GM23248 (cell line): Measurements from ENCODE around the gene FAM171A1. TPM values are rescaled to one million over a fixed set of nuclear protein-coding genes. Genes with fewer than 3 reads are reported as not detected.
"Not testable (repeated sequence)": the region's sequence is repeated elsewhere in the genome, so short reads cannot be mapped to it uniquely, and the experiment has no call there.

Experiments
- DNase-seq: peaks from one replicate; pipeline ENCODE4 v3.0.0-alpha.2; 2015
- H2AFZ ChIP-seq: fragments of 200-600 bp; sonication (generic); 2 replicates; pipeline ENCODE4 v1.6.1; 2016; ENCODE audit warnings: antibody characterized with exemption
- H3F3A ChIP-seq: fragments of 200-600 bp; sonication (generic); 2 replicates; pipeline ENCODE4 v1.6.1; 2016; ENCODE audit warnings: mild to moderate bottlenecking, antibody characterized with exemption, mixed run types; ENCODE audit not compliant: insufficient read depth
- H3K27ac ChIP-seq: fragments of 200-600 bp; sonication (generic); 2 replicates; pipeline ENCODE4 v1.5.1; 2016; ENCODE audit warnings: mild to moderate bottlenecking
- H3K27me3 ChIP-seq: fragments of 200-600 bp; sonication (generic); replicated peaks from 2 replicates; pipeline ENCODE4 v1.6.1; 2016; ENCODE audit warnings: mild to moderate bottlenecking; ENCODE audit not compliant: insufficient read depth
- H3K36me3 ChIP-seq: fragments of 200-600 bp; sonication (generic); 2 replicates; pipeline ENCODE4 v1.6.1; 2016; ENCODE audit warnings: low read depth, mild to moderate bottlenecking
- H3K4me1 ChIP-seq: fragments of 200-600 bp; sonication (generic); 2 replicates; pipeline ENCODE4 v1.6.1; 2016; ENCODE audit warnings: mild to moderate bottlenecking; ENCODE audit not compliant: insufficient read depth
- H3K4me2 ChIP-seq: fragments of 200-600 bp; sonication (generic); one replicate; pipeline ENCODE4 v1.6.1; 2016; ENCODE audit warnings: mild to moderate bottlenecking; ENCODE audit not compliant: unreplicated experiment
- H3K4me3 ChIP-seq: fragments of 200-600 bp; sonication (generic); 2 replicates; pipeline ENCODE4 v1.5.1; 2016; ENCODE audit warnings: mild to moderate bottlenecking
- H3K79me2 ChIP-seq: fragments of 200-600 bp; sonication (generic); 2 replicates; pipeline ENCODE4 v1.6.1; 2016; ENCODE audit warnings: mild to moderate bottlenecking; ENCODE audit not compliant: insufficient read depth
- H3K9ac ChIP-seq: fragments of 200-600 bp; sonication (generic); 2 replicates; pipeline ENCODE4 v1.6.1; 2016; ENCODE audit warnings: mild to moderate bottlenecking
- H3K9me2 ChIP-seq: fragments of 200-600 bp; sonication (generic); 2 replicates; pipeline ENCODE4 v1.6.1; 2016; ENCODE audit warnings: mixed run types, mild to moderate bottlenecking, moderate library complexity; ENCODE audit not compliant: insufficient read depth
- H3K9me3 ChIP-seq: fragments of 200-600 bp; sonication (generic); one replicate; pipeline ENCODE4 v1.6.1; 2017; ENCODE audit warnings: low read depth
- H4K20me1 ChIP-seq: fragments of 200-600 bp; sonication (generic); 2 replicates; pipeline ENCODE4 v1.6.0; 2016; ENCODE audit not compliant: insufficient read depth
- EZH2 ChIP-seq: fragments of 200-600 bp; sonication (generic); IDR thresholded peaks from 2 replicates; pipeline ENCODE4 v1.6.1; 2018; ENCODE audit warnings: antibody characterized with exemption, mild to moderate bottlenecking; ENCODE audit not compliant: insufficient read depth, poor library complexity, severe bottlenecking
- EZH2phosphoT487 ChIP-seq: fragments of 200-600 bp; sonication (generic); IDR thresholded peaks from 2 replicates; pipeline ENCODE4 v1.6.1; 2018; ENCODE audit warnings: antibody characterized with exemption, moderate library complexity, mild to moderate bottlenecking, low read depth; ENCODE audit not compliant: insufficient read depth
- WGBS, 2 experiments: methylation state at CpG; one replicate each; pipeline ENCODE4 v1.1.6; 2015 to 2017; ENCODE audit warnings: low lambda C conversion rate in 2 of 2, low coverage in 1 of 2; ENCODE audit errors: missing lambda C conversion rate in 2 of 2; 5-methylcytosine and 5-hydroxymethylcytosine counted together
- in situ Hi-C: fragments of 300-500 bp; cut with MboI; formaldehyde crosslinking; loops from 2 replicates; pipeline ENCODE4 v1.15.0; 2020
- polyA plus RNA-seq: library from polyadenylated mRNA; unstranded; fragments of >200 nt; fragmentation: Nextera tagmentation; extraction: Ambion mirVana; gene quantifications from 2 replicates; pipeline ENCODE4 v1.2.1, GENCODE V29; 2016
- total RNA-seq: library from RNA; depleted of rRNA; stranded (reverse); fragments of >200 nt; shearing (Covaris generic); gene quantifications from 2 replicates; pipeline ENCODE4 v1.2.3, GENCODE V29; 2014

Gene FAM171A1
- total and polyA plus RNA-seq, 2 experiments from 2014 or later, result 11.2 to 25.2 TPM

GRCh38 chr10:15336211-15336610 is 34.9 kb downstream of the FAM171A1 start:
- WGBS, 2 experiments, result 53 to 60% methylated on average over 4 of the region's 4 CpGs
- Histone ChIP-seq H4K20me1 (no peaks in the 10 kb centered on the region), H3K9ac (no peak overlapping the region), H3K79me2 (peaks cover 81% of the 10 kb centered on the region), H3K9me2 (no peaks in the 10 kb centered on the region), H3K4me2 (no peak overlapping the region), H3K4me3 (no peak overlapping the region), H2AFZ (no peak overlapping the region), H3K36me3 (no peaks in the 10 kb centered on the region), H3K9me3 (no peaks in the 10 kb centered on the region), H3K27ac (no peak overlapping the region), H3K4me1 (0 out of 2 replicates have a peak, but pooled peaks cover 3% of the 10 kb centered on the region), H3F3A (no peaks in the 10 kb centered on the region; the same call in 1 of the 2 replicates), H3K27me3 (no peaks in the 10 kb centered on the region)
- no peak for DNase-seq
- TF ChIP-seq EZH2 (no peak), EZH2phosphoT487 (no peak)
- in situ Hi-C loops, result no loop called here

GRCh38 chr10:15335508-15335907 is 35.6 kb downstream of the FAM171A1 start:
- H3K9me2 ChIP-seq, result no peaks in the 10 kb centered on the region
- no peaks in the 10 kb centered on the region for H3K9me3 ChIP-seq
- H3K4me3 ChIP-seq, result no peak overlapping the region
- no peaks in the 10 kb centered on the region for H3F3A ChIP-seq
- no peak for DNase-seq
- no peak overlapping the region for H3K9ac ChIP-seq
- in situ Hi-C loops, result no loop called here
- TF ChIP-seq EZH2phosphoT487 (no peak), EZH2 (no peak)
- H4K20me1 ChIP-seq, result no peaks in the 10 kb centered on the region
- H3K36me3 ChIP-seq, result no peaks in the 10 kb centered on the region
- no peak overlapping the region for H3K27ac ChIP-seq
- H3K27me3 ChIP-seq, result no peaks in the 10 kb centered on the region
- peaks cover 74% of the 10 kb centered on the region for H3K79me2 ChIP-seq
- H3K4me2 ChIP-seq, result no peak overlapping the region
- 35 to 39% methylated on average over 2 of the region's 2 CpGs for WGBS, 2 experiments
- no peak overlapping the region for H2AFZ ChIP-seq
- 0 out of 2 replicates have a peak, but pooled peaks cover 3% of the 10 kb centered on the region for H3K4me1 ChIP-seq

- in situ Hi-C loops, result no loop called here
- no peak for DNase-seq
- Histone ChIP-seq H3K27me3 (no peaks in the 10 kb centered on the region), H3K9ac (no peak overlapping the region), H3K9me3 (no peaks in the 10 kb centered on the region), H3K36me3 (no peaks in the 10 kb centered on the region), H3K79me2 (peaks cover 74% of the 10 kb centered on the region), H3K4me3 (no peak overlapping the region), H4K20me1 (no peaks in the 10 kb centered on the region), H3K4me1 (0 out of 2 replicates have a peak, but pooled peaks cover 3% of the 10 kb centered on the region), H3F3A (no peaks in the 10 kb centered on the region), H3K4me2 (no peak overlapping the region), H2AFZ (no peak overlapping the region), H3K9me2 (no peaks in the 10 kb centered on the region), H3K27ac (no peak overlapping the region)
- TF ChIP-seq EZH2 (no peak), EZH2phosphoT487 (no peak)
- 94 to 95% methylated on average over 7 of the region's 7 CpGs for WGBS, 2 experiments
Measured at GRCh38 chr10:15334650-15335323, 36.3 kb downstream of the FAM171A1 start.

GRCh38 chr10:15333909-15334649 is 37.0 kb downstream of the FAM171A1 start:
- H3K4me2 ChIP-seq, result no peak overlapping the region
- DNase-seq, result no peak
- 77% methylated on average over 6 of the region's 6 CpGs for WGBS, 2 experiments

GRCh38 chr10:15333181-15333580 is 37.9 kb downstream of the FAM171A1 start:
- H3K4me1 ChIP-seq, H4K20me1 ChIP-seq, H3K4me2 ChIP-seq, DNase-seq, H3F3A ChIP-seq, H3K9me2 ChIP-seq, H3K27me3 ChIP-seq, in situ Hi-C loops, H3K4me3 ChIP-seq, H3K36me3 ChIP-seq, H3K9ac ChIP-seq, H3K27ac ChIP-seq, H2AFZ ChIP-seq, H3K9me3 ChIP-seq: not testable (repeated sequence)
- H3K79me2 ChIP-seq, result peaks cover 67% of the 10 kb centered on the region
- WGBS, 2 experiments, result 97 to 98% methylated on average over 8 of the region's 8 CpGs

More at GRCh38 chr10:15333909-15334649, 37.0 kb downstream of the FAM171A1 start:
- no peak overlapping the region for H2AFZ ChIP-seq
- H3K9me3 ChIP-seq, result no peaks in the 10 kb centered on the region
- no peak overlapping the region for H3K27ac ChIP-seq
- peaks cover 72% of the 10 kb centered on the region for H3K79me2 ChIP-seq
- H3K9ac ChIP-seq, result no peak overlapping the region
- in situ Hi-C loops, result no loop called here
- no peaks in the 10 kb centered on the region for H3K36me3 ChIP-seq
- H3K4me3 ChIP-seq, result no peak overlapping the region
- TF ChIP-seq EZH2phosphoT487, result no peak
- 0 out of 2 replicates have a peak, but pooled peaks cover 3% of the 10 kb centered on the region for H3K4me1 ChIP-seq
- no peaks in the 10 kb centered on the region for H3K27me3 ChIP-seq
- H3F3A ChIP-seq, result no peaks in the 10 kb centered on the region
- no peaks in the 10 kb centered on the region for H4K20me1 ChIP-seq
- H3K9me2 ChIP-seq, result no peaks in the 10 kb centered on the region
